Islet of Langerhans (tissue), 1 donor: Measurements from ENCODE around the gene OR9Q1.
"Not testable (repeated sequence)": the region's sequence is repeated elsewhere in the genome, so short reads cannot be mapped to it uniquely, and the experiment has no call there.

Experiments
- FAIRE-seq: peaks from one replicate; lab custom pipeline; 2011; peaks lifted over from hg19 to GRCh38; lab: Jason Lieb, UNC

The OR9Q1 gene

GRCh38 chr11:58023435-58023931, at the start of gene OR9Q1:
OR9Q1 (plus strand) TSS chr11:58023881; CDS start chr11:58179445, 155,564 bp downstream.
- no peak for FAIRE-seq

GRCh38 chr11:57974132-57974531, 49.5 kb upstream of the OR9Q1 start:
- no peak for FAIRE-seq

- no peak for FAIRE-seq
These were observed 48.7 kb upstream of the OR9Q1 start for GRCh38 chr11:57974848-57975601.

GRCh38 chr11:57977709-57978108, 46.0 kb upstream of the OR9Q1 start:
- no peak for FAIRE-seq

- no peak for FAIRE-seq
These were observed 44.8 kb upstream of the OR9Q1 start for GRCh38 chr11:57978686-57979531.

GRCh38 chr11:57979532-57980079, 44.1 kb upstream of the OR9Q1 start:
- no peak for FAIRE-seq

GRCh38 chr11:57980201-57980600, 43.5 kb upstream of the OR9Q1 start:
- no peak for FAIRE-seq

GRCh38 chr11:57981536-57981935, 42.1 kb upstream of the OR9Q1 start:
- no peak for FAIRE-seq

- no peak for FAIRE-seq
These were observed 40.9 kb upstream of the OR9Q1 start for GRCh38 chr11:57982776-57983175.

- no peak for FAIRE-seq
These were observed 40.5 kb upstream of the OR9Q1 start for GRCh38 chr11:57983191-57983590.

GRCh38 chr11:57999523-57999922, 24.2 kb upstream of the OR9Q1 start:
- not testable (repeated sequence) for FAIRE-seq

- FAIRE-seq = not testable (repeated sequence)
These were observed 23.7 kb upstream of the OR9Q1 start for GRCh38 chr11:58000021-58000420.

GRCh38 chr11:58000699-58001098, 23.0 kb upstream of the OR9Q1 start:
- FAIRE-seq = no peak

- FAIRE-seq = no peak
These were observed 20.6 kb upstream of the OR9Q1 start for GRCh38 chr11:58003036-58003435.

- FAIRE-seq = no peak
These were observed 20.1 kb upstream of the OR9Q1 start for GRCh38 chr11:58003591-58003990.

- no peak for FAIRE-seq
These were observed 19.0 kb upstream of the OR9Q1 start for GRCh38 chr11:58004664-58005063.

- no peak for FAIRE-seq
These were observed 16.7 kb upstream of the OR9Q1 start for GRCh38 chr11:58006940-58007339.

- FAIRE-seq = no peak
These were observed 11.9 kb upstream of the OR9Q1 start for GRCh38 chr11:58011771-58012170.

GRCh38 chr11:58024601-58025091, 965 bp downstream of the OR9Q1 start:
- no peak for FAIRE-seq

GRCh38 chr11:58027341-58027740, 3.7 kb downstream of the OR9Q1 start:
- FAIRE-seq = no peak

GRCh38 chr11:58028687-58029411, 5.2 kb downstream of the OR9Q1 start:
- FAIRE-seq = no peak

GRCh38 chr11:58030653-58031052, 7.0 kb downstream of the OR9Q1 start, which contains the start of gene OR6Q1:
OR6Q1 (plus strand) TSS chr11:58030953; CDS start chr11:58030953, 0 bp downstream.
- FAIRE-seq = no peak
